Vagina (tissue), 2 donors: ENCODE data around the gene UQCC2. TPM values are rescaled to one million over a fixed set of nuclear protein-coding genes. Genes with fewer than 3 reads are reported as not detected.

Experiments used
- DNase-seq, 2 donors: peaks; one replicate each; pipeline ENCODE4 v3.0.0-alpha.2; 2017; ENCODE audit errors: extremely low spot score in 2 of 2
- H3K27ac ChIP-seq: fragments of 200-600 bp; sonication (generic); one replicate; pipeline ENCODE4 v1.5.1; 2019
- H3K27me3 ChIP-seq: fragments of 200-600 bp; sonication (generic); one replicate; pipeline ENCODE4 v1.5.1; 2019
- H3K36me3 ChIP-seq, 2 donors: fragments of 200-600 bp; sonication (generic); one replicate each; pipeline ENCODE4 v1.5.1; 2017 to 2019
- H3K4me1 ChIP-seq: fragments of 200-600 bp; sonication (generic); one replicate; pipeline ENCODE4 v1.5.1; 2019
- H3K4me3 ChIP-seq, 2 donors: fragments of 200-600 bp; sonication (generic); 1 replicate in 1 of 2; 2 replicates in 1 of 2; pipeline ENCODE4 v1.5.1; 2016 to 2019
- H3K9me3 ChIP-seq: fragments of 200-600 bp; sonication (generic); one replicate; pipeline ENCODE4 v1.5.1; 2019
- POLR2A ChIP-seq, 2 donors: fragments of 450-650 bp; IDR thresholded peaks; one replicate each; pipeline ENCODE4 v1.6.1; 2017; ENCODE audit warnings: antibody characterized with exemption in 2 of 2, mild to moderate bottlenecking in 2 of 2, moderate library complexity in 2 of 2
- POLR2AphosphoS5 ChIP-seq, 2 donors: sonication (generic); formaldehyde crosslinking; IDR thresholded peaks; one replicate each; pipeline ENCODE4 v1.9.0; 2017; ENCODE audit warnings: antibody characterized with exemption in 2 of 2, mild to moderate bottlenecking in 2 of 2, low read depth in 1 of 2; ENCODE audit not compliant: insufficient read depth in 1 of 2
- intact Hi-C: fragments of 100-400 bp; cut with DNase I; formaldehyde crosslinking; loops from one replicate; pipeline ENCODE4 v1.15.1; 2023
- total RNA-seq: library from RNA; depleted of rRNA; stranded (reverse); fragments of >200 nt; gene quantifications from one replicate; pipeline ENCODE4 v1.2.3, GENCODE V29; 2016
- TF ChIP-seq, protein P1 (sequence below), 3 experiments: fragments of 450-650 bp in 2 of 3; fragments of 200-600 bp in 1 of 3; sonication (generic) in 1 of 3; IDR thresholded peaks; one replicate each; pipeline ENCODE4 v1.5.1; 2017 to 2019; ENCODE audit warnings: antibody characterized with exemption in 3 of 3, mild to moderate bottlenecking in 2 of 3, moderate library complexity in 2 of 3

UQCC2 gene
- total RNA-seq, 1 donor from 2014 or later: 16.2 TPM

DNA sequence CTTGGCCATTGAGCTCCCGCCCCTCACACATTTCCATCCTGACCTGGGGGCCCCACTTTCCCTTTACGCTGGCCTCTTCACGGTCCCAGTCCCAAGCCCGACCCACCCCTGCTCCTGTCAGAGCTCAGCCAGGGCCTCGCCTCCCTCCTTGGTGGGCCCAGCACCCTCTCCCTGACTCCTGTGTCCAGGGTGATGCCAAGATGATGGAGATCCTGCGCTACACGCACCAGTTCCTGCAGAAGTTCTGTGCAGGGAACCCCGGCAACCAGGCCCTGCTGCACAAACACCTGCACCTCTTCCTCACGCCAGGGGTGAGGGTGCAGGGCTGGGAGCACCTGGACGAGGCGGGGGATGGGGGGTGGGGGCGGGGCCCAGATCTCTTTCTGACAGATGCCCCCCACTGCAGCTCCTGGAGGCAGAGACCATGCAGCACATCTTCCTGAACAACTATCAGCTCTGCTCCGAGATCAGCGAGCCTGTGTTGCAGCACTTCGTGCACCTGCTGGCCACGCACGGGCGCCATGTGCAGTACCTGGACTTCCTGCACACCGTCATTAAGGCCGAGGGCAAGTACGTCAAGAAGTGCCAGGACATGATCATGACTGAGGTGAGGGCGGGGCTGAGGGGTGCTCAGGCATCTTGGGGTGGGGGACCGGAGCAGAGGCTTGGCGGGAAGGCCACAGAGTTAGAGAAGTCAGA, 33.1 kb downstream of the UQCC2 start:
- TF ChIP-seq, protein P1, sequence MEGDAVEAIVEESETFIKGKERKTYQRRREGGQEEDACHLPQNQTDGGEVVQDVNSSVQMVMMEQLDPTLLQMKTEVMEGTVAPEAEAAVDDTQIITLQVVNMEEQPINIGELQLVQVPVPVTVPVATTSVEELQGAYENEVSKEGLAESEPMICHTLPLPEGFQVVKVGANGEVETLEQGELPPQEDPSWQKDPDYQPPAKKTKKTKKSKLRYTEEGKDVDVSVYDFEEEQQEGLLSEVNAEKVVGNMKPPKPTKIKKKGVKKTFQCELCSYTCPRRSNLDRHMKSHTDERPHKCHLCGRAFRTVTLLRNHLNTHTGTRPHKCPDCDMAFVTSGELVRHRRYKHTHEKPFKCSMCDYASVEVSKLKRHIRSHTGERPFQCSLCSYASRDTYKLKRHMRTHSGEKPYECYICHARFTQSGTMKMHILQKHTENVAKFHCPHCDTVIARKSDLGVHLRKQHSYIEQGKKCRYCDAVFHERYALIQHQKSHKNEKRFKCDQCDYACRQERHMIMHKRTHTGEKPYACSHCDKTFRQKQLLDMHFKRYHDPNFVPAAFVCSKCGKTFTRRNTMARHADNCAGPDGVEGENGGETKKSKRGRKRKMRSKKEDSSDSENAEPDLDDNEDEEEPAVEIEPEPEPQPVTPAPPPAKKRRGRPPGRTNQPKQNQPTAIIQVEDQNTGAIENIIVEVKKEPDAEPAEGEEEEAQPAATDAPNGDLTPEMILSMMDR (IDR thresholded peaks at IDR 0.05): no peak
- no peak for TF ChIP-seq POLR2AphosphoS5 (IDR thresholded peaks at IDR 0.05; ENCODE audit: insufficient read depth in 1 of 2, low read depth in 1 of 2)
- no peak for TF ChIP-seq POLR2A (IDR thresholded peaks at IDR 0.05)
- Histone ChIP-seq H3K27me3 (no peaks in the 10 kb centered on the region), H3K36me3 (peaks cover 0 to 53% of the 10 kb centered on the region in 2 donors), H3K4me3 (no peak overlapping the region), H3K9me3 (no peaks in the 10 kb centered on the region), H3K27ac (no peak overlapping the region), H3K4me1 (no peaks in the 10 kb centered on the region)
- no peak for DNase-seq
- intact Hi-C loops: no loop called here

- TF ChIP-seq POLR2A (IDR thresholded peaks at IDR 0.05) (no peak), POLR2AphosphoS5 (IDR thresholded peaks at IDR 0.05; ENCODE audit: insufficient read depth in 1 of 2, low read depth in 1 of 2) (no peak)
- TF ChIP-seq, protein P1 (IDR thresholded peaks at IDR 0.05): no peak
- Histone ChIP-seq H3K36me3 (peaks cover 0 to 50% of the 10 kb centered on the region in 2 donors), H3K9me3 (no peaks in the 10 kb centered on the region), H3K4me1 (peaks cover 1% of the 10 kb centered on the region), H3K27me3 (no peaks in the 10 kb centered on the region), H3K27ac (peak overlapping the region; percentile 66), H3K4me3 (no peak overlapping the region)
- intact Hi-C loops: no loop called here
- DNase-seq: no peak
These were observed 33.8 kb downstream of the UQCC2 start for GRCh38 chr6:33677689-33678088.

DNA sequence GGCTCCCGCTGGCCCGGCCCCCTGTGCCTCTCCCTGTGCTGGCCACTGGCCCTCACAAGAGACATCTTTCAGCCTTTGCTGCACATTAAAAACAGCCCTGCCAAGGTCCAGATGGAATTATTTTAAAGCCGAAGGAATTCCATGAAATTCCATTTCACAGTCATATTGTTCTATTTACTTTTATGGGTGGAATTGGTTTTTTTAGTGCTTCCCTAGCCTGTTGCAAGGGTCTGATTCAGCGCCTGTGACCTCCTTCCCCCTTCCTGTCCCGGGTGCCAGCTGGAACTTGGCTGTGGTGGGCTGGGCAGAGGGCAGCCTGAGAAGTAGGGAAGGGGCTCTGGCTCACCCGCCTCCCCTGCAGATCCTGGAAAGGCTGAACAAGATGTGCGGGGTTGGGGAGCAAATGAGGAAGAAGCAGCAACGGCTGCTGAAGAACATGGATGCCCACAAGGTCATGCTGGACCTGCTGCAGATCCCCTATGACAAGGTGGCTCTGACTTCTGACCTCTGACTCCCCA, 34.3 kb downstream of the UQCC2 start:
- DNase-seq: no peak
- peaks cover 0 to 48% of the 10 kb centered on the region in 2 donors for H3K36me3 ChIP-seq
- H3K4me3 ChIP-seq: no peak overlapping the region
- peaks cover 6% of the 10 kb centered on the region for H3K4me1 ChIP-seq
- intact Hi-C loops: no loop called here
- H3K27me3 ChIP-seq: no peaks in the 10 kb centered on the region
- H3K9me3 ChIP-seq: no peaks in the 10 kb centered on the region
- H3K27ac ChIP-seq: peak overlapping the region; percentile 66
- TF ChIP-seq POLR2AphosphoS5 (IDR thresholded peaks at IDR 0.05; ENCODE audit: insufficient read depth in 1 of 2, low read depth in 1 of 2): no peak
- no peak for TF ChIP-seq POLR2A (IDR thresholded peaks at IDR 0.05)
- TF ChIP-seq, protein P1 (IDR thresholded peaks at IDR 0.05): no peak

DNA sequence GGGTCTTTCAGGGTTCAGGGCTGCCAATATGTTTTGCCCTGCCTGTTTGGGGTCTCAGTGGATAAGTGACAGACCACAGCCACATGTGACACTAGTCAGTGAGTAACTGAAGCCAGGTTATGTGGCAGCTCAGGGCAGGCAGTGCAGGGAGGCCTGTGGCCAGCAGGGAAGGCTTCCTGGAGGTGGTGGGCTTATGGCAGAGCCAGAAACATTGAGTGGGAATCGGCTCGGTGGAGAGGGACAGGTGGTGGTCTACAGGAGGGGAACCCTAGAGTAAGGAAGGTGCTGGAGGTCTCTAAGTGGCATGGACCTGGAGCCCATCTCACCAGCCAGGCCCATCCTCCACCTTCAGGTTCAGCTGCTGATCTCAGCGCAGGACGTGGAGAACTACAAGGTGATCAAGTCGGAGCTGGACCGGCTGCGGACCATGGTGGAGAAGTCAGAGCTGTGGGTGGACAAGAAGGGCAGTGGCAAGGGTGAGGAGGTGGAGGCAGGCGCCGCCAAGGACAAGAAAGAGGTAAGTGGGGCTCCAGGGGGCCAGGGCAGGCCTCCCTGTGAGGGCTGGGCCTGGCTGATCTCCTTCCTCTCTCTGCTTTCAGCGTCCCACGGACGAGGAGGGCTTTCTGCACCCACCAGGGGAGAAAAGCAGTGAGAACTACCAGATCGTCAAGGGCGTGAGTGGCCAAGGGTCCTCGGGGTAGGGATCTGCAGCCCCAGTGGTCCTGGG, 34.9 kb downstream of the UQCC2 start:
- Histone ChIP-seq H3K36me3 (peaks cover 0 to 52% of the 10 kb centered on the region in 2 donors), H3K9me3 (no peaks in the 10 kb centered on the region), H3K4me1 (peaks cover 9% of the 10 kb centered on the region), H3K27ac (peak overlapping the region; percentile 66), H3K4me3 (no peak overlapping the region), H3K27me3 (no peaks in the 10 kb centered on the region)
- TF ChIP-seq, protein P1 (IDR thresholded peaks at IDR 0.05): no peak
- no peak for TF ChIP-seq POLR2A (IDR thresholded peaks at IDR 0.05)
- TF ChIP-seq POLR2AphosphoS5 (IDR thresholded peaks at IDR 0.05; ENCODE audit: insufficient read depth in 1 of 2, low read depth in 1 of 2): no peak
- intact Hi-C loops: no loop called here
- DNase-seq: no peak
